GM18867 (cell line): ENCODE data around the gene WRAP53.

Experiments used
- ATAC-seq: cut with Tn5 transposase; IDR thresholded peaks from one replicate; pipeline ENCODE4 v1.9.1; 2021; ENCODE audit warnings: mild to moderate bottlenecking, moderate library complexity; ENCODE audit not compliant: unreplicated experiment

The WRAP53 gene

GRCh38 chr17:7740481-7741001, 52.3 kb downstream of the WRAP53 start:
- no peak for ATAC-seq

DNA sequence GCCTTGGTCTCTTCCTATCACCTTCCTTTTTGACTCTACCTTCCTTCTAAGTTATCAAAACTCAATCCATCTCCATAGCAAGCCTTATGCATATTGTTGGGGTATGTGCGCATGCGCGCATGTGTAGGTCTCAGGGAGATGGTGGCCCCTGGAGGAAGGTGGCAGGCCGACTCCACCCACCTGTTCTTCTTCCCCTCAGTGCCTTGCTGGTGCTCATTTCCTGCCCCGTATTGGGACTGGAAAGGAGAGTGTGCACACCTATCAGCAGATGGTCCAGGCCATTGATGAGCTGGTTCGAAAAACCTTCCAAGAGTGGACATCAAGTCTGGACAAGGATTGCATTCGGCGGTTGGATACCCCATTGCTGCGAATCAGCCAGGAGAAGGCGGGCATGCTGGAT, 54.5 kb downstream of the WRAP53 start:
- ATAC-seq: no peak

DNA sequence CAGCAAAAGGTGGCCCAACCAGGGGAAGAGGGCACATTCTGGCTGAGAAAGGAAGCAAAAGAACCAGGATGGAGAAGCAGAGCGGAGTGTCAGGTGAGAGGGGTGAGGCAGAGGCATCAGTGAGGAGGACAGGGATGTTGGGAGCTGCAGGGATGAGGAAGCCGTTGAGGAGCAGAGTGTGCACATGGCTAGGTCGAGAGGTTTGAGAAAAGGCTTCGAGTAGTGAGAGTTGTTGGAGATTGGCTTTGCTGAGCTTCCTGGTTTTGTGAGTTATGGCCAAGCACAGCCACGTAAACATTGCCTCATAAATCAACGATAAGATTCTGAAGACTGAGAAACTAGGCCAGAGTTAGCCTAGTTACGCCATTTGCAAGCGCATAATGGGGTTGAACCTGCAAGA, 56.1 kb downstream of the WRAP53 start:
- ATAC-seq: no peak

- no peak for ATAC-seq
Observed at GRCh38 chr17:7745748-7746470, 57.6 kb downstream of the WRAP53 start.

GRCh38 chr17:7747635-7748071, 59.4 kb downstream of the WRAP53 start:
- ATAC-seq: no peak

GRCh38 chr17:7748076-7748775, 59.9 kb downstream of the WRAP53 start:
- no peak for ATAC-seq

- ATAC-seq: no peak
Observed at GRCh38 chr17:7750321-7750821, 62.1 kb downstream of the WRAP53 start.
